Natural killer cell (primary cell): ENCODE data around the gene MARK4. TPM values are rescaled to one million over a fixed set of nuclear protein-coding genes. Genes with fewer than 3 reads are reported as not detected.
A peak's percentile ranks its signal among the peaks of the same experiment; 100 is the strongest.

Source experiments
- ATAC-seq, 3 donors: fragments of 150-1000 bp in 2 of 3; fragments of 200-7000 bp in 1 of 3; cut with Tn5 transposase; 1 replicate in 1 of 3; 2 replicates in 2 of 3; pipeline ENCODE4 v1.10.0; 2021; ENCODE audit warnings: mild to moderate bottlenecking in 2 of 3, moderate library complexity in 2 of 3
- DNase-seq, 2 donors: peaks; one replicate each; pipeline versions ENCODE4 v3.0.0 to v3.0.0-alpha.2; 2013 to 2021; ENCODE audit warnings: mixed read lengths in 1 of 2
- H3K27ac ChIP-seq: one replicate; pipeline ENCODE4 v1.5.1; 2013; ENCODE audit warnings: mild to moderate bottlenecking, low read length
- H3K27me3 ChIP-seq: one replicate; pipeline ENCODE4 v1.6.1; 2013; ENCODE audit warnings: low read length; ENCODE audit not compliant: control insufficient read depth, insufficient read depth
- H3K36me3 ChIP-seq: one replicate; pipeline ENCODE4 v1.6.1; 2013; ENCODE audit warnings: low read length; ENCODE audit not compliant: control insufficient read depth, insufficient read depth
- H3K4me1 ChIP-seq: one replicate; pipeline ENCODE4 v1.6.1; 2013; ENCODE audit warnings: low read length; ENCODE audit not compliant: control insufficient read depth, insufficient read depth
- H3K4me3 ChIP-seq: one replicate; pipeline ENCODE4 v1.5.1; 2013; ENCODE audit warnings: low read length
- H3K9me3 ChIP-seq: one replicate; pipeline ENCODE4 v1.6.1; 2013; ENCODE audit warnings: low read length; ENCODE audit not compliant: control insufficient read depth, insufficient read depth
- H3K27ac Mint-ChIP-seq, 2 donors: one replicate each; pipeline ENCODE4 v1.8.0; 2022; ENCODE audit warnings: mild to moderate bottlenecking in 2 of 2, mixed read lengths in 2 of 2, moderate library complexity in 1 of 2
- H3K27me3 Mint-ChIP-seq, 2 donors: one replicate each; pipeline ENCODE4 v1.8.0; 2022; ENCODE audit warnings: low read depth in 2 of 2, mixed read lengths in 2 of 2
- H3K36me3 Mint-ChIP-seq: one replicate; pipeline ENCODE4 v1.8.0; 2022; ENCODE audit warnings: mixed read lengths
- H3K4me1 Mint-ChIP-seq, 2 donors: one replicate each; pipeline ENCODE4 v1.8.0; 2022; ENCODE audit warnings: mixed read lengths in 2 of 2
- H3K4me3 Mint-ChIP-seq: one replicate; pipeline ENCODE4 v1.8.0; 2022; ENCODE audit warnings: mild to moderate bottlenecking, moderate library complexity, mixed read lengths
- H3K9me3 Mint-ChIP-seq, 2 donors: one replicate each; pipeline ENCODE4 v1.8.0; 2022; ENCODE audit warnings: mixed read lengths in 2 of 2
- CTCF ChIP-seq: fragments of 200-600 bp; IDR thresholded peaks from one replicate; pipeline ENCODE4 v1.8.0; 2022; ENCODE audit warnings: antibody characterized with exemption
- WGBS: methylation state at CpG from one replicate; pipeline ENCODE4 v1.1.7; 2013; ENCODE audit warnings: missing lambda C conversion rate; ENCODE audit not compliant: insufficient coverage; 5-methylcytosine and 5-hydroxymethylcytosine counted together
- intact Hi-C: fragments of 100-400 bp; cut with micrococcal nuclease; formaldehyde crosslinking; loops from one replicate; pipeline ENCODE4 v1.14.2; 2022
- total RNA-seq, 4 donors: library from RNA; stranded (reverse); fragments of 120-200 nt in 1 of 4; gene quantifications; one replicate each; pipeline versions ENCODE4 v1.2.3 to v1.2.4, GENCODE V29; 2013 to 2022

Gene MARK4
- 10 to 100 TPM; 50.4 to 53.6 (median 51.4) TPM for total RNA-seq
- total RNA-seq (2013), result 9.2 TPM

- Mint-ChIP-seq H3K27ac (peak within 1 kb of the TSS; percentile 78 to 85), H3K4me3 (peak within 1 kb of the TSS; percentile 94), H3K36me3 (no peaks in the 10 kb centered on the region), H3K4me1 (peaks cover 39 to 55% of the 10 kb centered on the region in 2 donors), H3K27me3 (no peaks in the 10 kb centered on the region), H3K9me3 (no peaks in the 10 kb centered on the region)
- Histone ChIP-seq H3K27me3 (no peaks in the 10 kb centered on the region), H3K9me3 (no peaks in the 10 kb centered on the region), H3K4me3 (peak within 1 kb of the TSS; percentile 68), H3K36me3 (no peaks in the 10 kb centered on the region), H3K4me1 (peaks cover 48% of the 10 kb centered on the region), H3K27ac (peak within 1 kb of the TSS; percentile 42)
- ATAC-seq (peak; percentile 74 to 82 (median 74)), DNase-seq (peak; percentile 49 to 81)
- TF ChIP-seq CTCF, result no peak
- intact Hi-C loops, result no loop called here
- under 1% methylated on average over 30 of the region's 58 CpGs for WGBS
These were observed at the start of gene MARK4 for GRCh38 chr19:45250832-45251451. TSS of gene MARK4 (plus strand) at chr19:45251271. CDS start at chr19:45251589, 318 bp downstream.

GRCh38 chr19:45202637-45203036 lies 48.4 kb upstream of the MARK4 start:
- ATAC-seq, result no peak
- no peaks in the 10 kb centered on the region for H3K36me3 Mint-ChIP-seq
- Histone ChIP-seq H3K9me3 (no peaks in the 10 kb centered on the region), H3K4me1 (no peaks in the 10 kb centered on the region), H3K4me3 (no peak overlapping the region), H3K27ac (no peak overlapping the region), H3K36me3 (no peaks in the 10 kb centered on the region), H3K27me3 (no peaks in the 10 kb centered on the region)
- intact Hi-C loops, result no loop called here
- no peaks in the 10 kb centered on the region for H3K4me1 Mint-ChIP-seq
- no peak overlapping the region for H3K4me3 Mint-ChIP-seq
- no peak for DNase-seq
- no peak overlapping the region for H3K27ac Mint-ChIP-seq
- TF ChIP-seq CTCF, result no peak
- no peaks in the 10 kb centered on the region for H3K9me3 Mint-ChIP-seq
- 97% methylated on average over 6 of the region's 6 CpGs for WGBS
- H3K27me3 Mint-ChIP-seq, result no peaks in the 10 kb centered on the region

- Histone ChIP-seq H3K4me3 (no peak overlapping the region), H3K27ac (no peak overlapping the region), H3K4me1 (no peaks in the 10 kb centered on the region), H3K9me3 (no peaks in the 10 kb centered on the region), H3K27me3 (no peaks in the 10 kb centered on the region), H3K36me3 (no peaks in the 10 kb centered on the region)
- Mint-ChIP-seq H3K4me3 (no peak overlapping the region), H3K27ac (no peak overlapping the region), H3K27me3 (no peaks in the 10 kb centered on the region), H3K9me3 (no peaks in the 10 kb centered on the region), H3K4me1 (no peaks in the 10 kb centered on the region), H3K36me3 (no peaks in the 10 kb centered on the region)
- DNase-seq, result no peak
- no peak for TF ChIP-seq CTCF
- intact Hi-C loops, result no loop called here
- WGBS, result 96% methylated on average over 10 of the region's 12 CpGs
- ATAC-seq, result no peak
These were observed 45.3 kb upstream of the MARK4 start for GRCh38 chr19:45205810-45206209.

GRCh38 chr19:45206328-45206727 lies 44.7 kb upstream of the MARK4 start:
- ATAC-seq (no peak), DNase-seq (no peak)
- Histone ChIP-seq H3K27ac (no peak overlapping the region), H3K4me3 (no peak overlapping the region), H3K9me3 (no peaks in the 10 kb centered on the region), H3K4me1 (no peaks in the 10 kb centered on the region), H3K27me3 (no peaks in the 10 kb centered on the region), H3K36me3 (no peaks in the 10 kb centered on the region)
- H3K9me3 Mint-ChIP-seq, result no peaks in the 10 kb centered on the region
- H3K27me3 Mint-ChIP-seq, result no peaks in the 10 kb centered on the region
- no peak for TF ChIP-seq CTCF
- no peaks in the 10 kb centered on the region for H3K4me1 Mint-ChIP-seq
- no peak overlapping the region for H3K27ac Mint-ChIP-seq
- H3K4me3 Mint-ChIP-seq, result no peak overlapping the region
- WGBS, result 83% methylated on average over 1 of the region's 3 CpGs
- intact Hi-C loops, result no loop called here
- no peaks in the 10 kb centered on the region for H3K36me3 Mint-ChIP-seq
